ENCODE results near the gene COX14. TPM values are rescaled to one million over a fixed set of nuclear protein-coding genes. Genes with fewer than 3 reads are reported as not detected.

Gene COX14
- total RNA-seq, result 19.8 TPM

DNA sequence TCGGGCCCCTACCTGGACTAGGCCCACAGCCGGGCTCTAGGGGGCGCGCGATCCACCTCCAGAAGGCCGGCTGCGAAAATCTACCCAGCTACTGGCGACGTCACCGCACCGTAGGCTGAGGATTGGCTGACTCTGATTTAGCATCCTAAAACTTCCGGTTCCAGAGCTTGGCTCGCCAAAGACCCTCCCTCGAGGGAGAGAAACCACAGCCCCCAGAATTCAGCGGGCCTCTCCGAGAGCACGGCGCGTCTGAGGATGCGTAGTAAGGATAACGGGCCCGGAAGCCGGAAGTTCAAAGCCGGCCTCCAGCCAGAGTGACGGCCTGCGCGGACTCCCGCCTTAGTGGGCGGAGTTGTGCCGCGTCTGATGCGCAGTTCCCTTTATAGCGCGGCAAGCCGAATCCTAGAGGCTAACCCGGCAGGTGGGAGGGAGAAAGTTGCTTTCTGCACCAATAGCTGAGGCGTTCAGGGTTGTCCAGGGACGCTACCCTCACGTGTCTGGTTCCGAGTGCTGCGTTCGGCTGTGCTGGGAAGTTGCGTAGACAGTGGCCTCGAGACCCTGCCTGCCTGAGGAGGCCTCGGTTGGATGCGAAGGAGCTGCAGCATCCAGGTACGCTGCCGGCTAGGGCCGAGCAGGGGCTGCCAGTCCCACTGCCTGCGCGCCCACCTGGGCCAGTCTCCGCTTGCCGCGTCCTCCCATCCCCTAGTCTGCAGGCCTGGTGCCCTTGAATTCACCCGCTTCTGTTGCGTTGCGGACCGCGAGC, at the start of gene COX14:
TSS of gene COX14 (plus strand) at position 544 of the 763 bp plus-strand sequence. CDS start 7,808 bp downstream, outside the sequence.
- DNase-seq (ENCODE audit: low spot score in 2 of 2), result peak; percentile 98 to 100
- H3K4me3 ChIP-seq, result peak within 1 kb of the TSS; percentile 83 to 94
- H3K27ac ChIP-seq, result peak within 1 kb of the TSS; percentile 96 to 98
- intact Hi-C loops (cut with DNase I), result loop anchor here (1.0 to 5.0 kb wide), 3 partner anchors 27 to 290 kb away; partner anchors contain the start of genes CERS5, LARP4 and SMARCD1
- no peaks in the 10 kb centered on the region for H3K9me3 ChIP-seq
- no peaks in the 10 kb centered on the region for H3K27me3 ChIP-seq
- peaks cover 22 to 40% of the 10 kb centered on the region in 2 donors for H3K4me1 ChIP-seq
- H3K36me3 ChIP-seq, result peaks cover 0 to 9% of the 10 kb centered on the region in 2 donors
- peak in 2 of 3 experiments; percentile 97 to 98 for TF ChIP-seq CTCF (IDR thresholded peaks at IDR 0.05)

DNA sequence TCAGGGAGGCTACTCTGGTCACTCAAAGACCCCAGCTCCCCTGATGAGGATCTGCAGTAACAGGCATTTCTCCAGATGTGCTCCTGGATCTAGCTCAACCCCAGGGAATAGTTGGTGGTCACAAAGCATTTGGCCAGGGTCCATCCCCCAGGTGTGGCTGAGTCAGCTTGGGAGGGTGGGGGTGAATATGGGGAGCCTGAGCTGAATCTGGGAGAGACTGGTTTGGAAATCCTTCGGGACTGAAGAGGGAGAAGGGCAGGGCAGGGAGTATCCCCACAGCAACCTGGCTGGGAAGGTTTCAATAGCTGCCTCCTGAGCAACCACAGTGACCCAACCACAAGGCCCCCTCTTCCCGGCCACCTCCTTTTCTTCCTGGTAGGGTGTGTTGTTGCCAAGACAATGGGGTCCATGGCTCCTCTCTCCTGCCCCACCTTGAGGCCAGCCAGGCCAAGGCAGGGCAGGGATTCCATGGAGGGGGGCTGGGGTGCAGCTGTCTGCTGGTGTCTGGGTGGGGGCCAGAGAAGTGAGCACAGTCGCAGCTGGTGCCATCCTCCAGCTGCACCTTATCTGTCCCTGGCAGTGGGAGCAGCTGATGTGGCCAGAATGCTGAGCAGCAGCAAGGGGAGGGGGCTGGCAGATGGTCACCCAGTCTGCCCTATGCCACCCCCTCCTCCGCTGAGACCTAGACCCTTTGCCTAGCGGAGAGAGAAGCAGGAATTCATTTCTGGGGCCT, 49.1 kb upstream of the COX14 start:
- Histone ChIP-seq H3K9me3 (no peaks in the 10 kb centered on the region), H3K27ac (no peak overlapping the region), H3K4me1 (peaks cover 0 to 2% of the 10 kb centered on the region in 2 donors), H3K4me3 (no peak overlapping the region), H3K27me3 (no peaks in the 10 kb centered on the region), H3K36me3 (no peaks in the 10 kb centered on the region)
- no peak for DNase-seq (ENCODE audit: low spot score in 2 of 2)
- TF ChIP-seq CTCF (IDR thresholded peaks at IDR 0.05), result no peak
- intact Hi-C loops (cut with DNase I), result no loop called here

DNA sequence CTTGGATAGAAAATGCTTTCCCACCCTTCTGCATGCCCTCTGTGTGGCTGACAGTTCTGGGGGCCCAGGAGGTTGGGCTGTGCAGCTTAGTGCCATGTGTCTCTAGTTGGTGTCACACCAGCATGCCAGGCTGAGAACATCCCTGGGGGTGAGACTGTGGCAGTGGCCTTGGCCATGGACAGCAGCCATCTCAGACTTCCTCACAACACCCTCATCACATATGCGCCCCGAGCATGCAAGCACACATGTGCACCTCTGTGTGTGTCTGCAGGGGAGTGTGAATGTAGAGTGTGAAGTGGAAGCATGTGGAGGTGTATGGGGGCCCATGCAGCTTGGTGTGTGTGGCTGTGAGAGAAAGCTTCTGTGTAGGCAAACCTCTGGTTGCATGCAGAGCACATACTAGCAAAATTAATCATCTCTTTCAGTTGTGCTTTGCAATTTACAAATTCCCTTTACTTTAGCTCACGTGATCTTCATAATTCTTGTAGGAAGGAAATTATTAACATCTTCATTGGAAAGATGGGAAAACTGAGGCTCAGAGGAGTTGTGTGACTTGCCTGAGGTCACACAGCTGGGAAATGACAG, 46.2 kb upstream of the COX14 start:
- no peak overlapping the region for H3K27ac ChIP-seq
- intact Hi-C loops (cut with DNase I), result no loop called here

DNA sequence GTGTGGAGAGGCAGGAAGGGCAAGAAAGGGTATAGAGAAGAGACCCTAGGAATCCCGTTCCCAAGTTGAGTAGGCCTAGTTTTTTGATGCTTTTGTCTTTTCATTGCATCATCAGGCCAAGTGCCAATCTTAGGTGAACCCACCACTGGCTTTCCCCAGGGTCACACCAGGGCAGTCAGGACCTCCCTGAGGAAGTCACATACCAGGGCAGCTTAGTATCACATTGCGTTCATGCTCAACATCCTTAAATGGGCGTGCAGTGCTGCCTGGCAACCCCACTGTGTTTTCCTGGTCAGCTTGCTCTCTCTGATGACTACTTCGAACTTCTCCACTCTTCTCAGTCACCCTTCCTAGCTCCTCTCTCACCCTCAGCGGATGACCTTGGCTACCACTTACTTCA, 45.6 kb upstream of the COX14 start:
- Histone ChIP-seq H3K27me3 (no peaks in the 10 kb centered on the region), H3K36me3 (no peaks in the 10 kb centered on the region), H3K9me3 (no peaks in the 10 kb centered on the region), H3K27ac (no peak overlapping the region), H3K4me3 (no peak overlapping the region), H3K4me1 (no peaks in the 10 kb centered on the region)
- peak in 1 of 2 donors; percentile 84 for DNase-seq (ENCODE audit: low spot score in 2 of 2)
- no peak for TF ChIP-seq CTCF (IDR thresholded peaks at IDR 0.05)
- intact Hi-C loops (cut with DNase I), result no loop called here

More for the DNA sequence above, 46.2 kb upstream of the COX14 start:
- TF ChIP-seq CTCF (IDR thresholded peaks at IDR 0.05), result no peak
- Histone ChIP-seq H3K36me3 (no peaks in the 10 kb centered on the region), H3K4me1 (no peaks in the 10 kb centered on the region), H3K4me3 (no peak overlapping the region), H3K27me3 (no peaks in the 10 kb centered on the region), H3K9me3 (no peaks in the 10 kb centered on the region)
- no peak for DNase-seq (ENCODE audit: low spot score in 2 of 2)

- H3K4me3 ChIP-seq, result no peak overlapping the region
- no peak for DNase-seq (ENCODE audit: low spot score in 2 of 2)
- intact Hi-C loops (cut with DNase I), result no loop called here
- TF ChIP-seq CTCF (IDR thresholded peaks at IDR 0.05), result no peak
- H3K27ac ChIP-seq, result no peak overlapping the region
- H3K27me3 ChIP-seq, result no peaks in the 10 kb centered on the region
- H3K36me3 ChIP-seq, result no peaks in the 10 kb centered on the region
- H3K9me3 ChIP-seq, result no peaks in the 10 kb centered on the region
- no peaks in the 10 kb centered on the region for H3K4me1 ChIP-seq
These were observed 43.0 kb upstream of the COX14 start for GRCh38 chr12:50069069-50069468.

Measured in ascending aorta (tissue), 2 donors.